Activated CD4-positive, alpha-beta T cell treated with anti-CD3 and anti-CD28 coated beads for 36 hours (primary cell): ENCODE data around the gene CBFA2T3. TPM values are rescaled to one million over a fixed set of nuclear protein-coding genes. Genes with fewer than 3 reads are reported as not detected.
A peak's percentile ranks its signal among the peaks of the same experiment; 100 is the strongest.

Experiments used
- ATAC-seq: fragments of 200-7000 bp; cut with Tn5 transposase; one replicate; pipeline ENCODE4 v1.10.0; 2021; ENCODE audit warnings: mild to moderate bottlenecking, moderate library complexity
- CTCF ChIA-PET: fragments of 350-600 bp; sonication (Branson Sonifier 250); formaldehyde crosslinking; loops from one replicate; lab custom pipeline; 2021; ENCODE audit warnings: antibody characterized with exemption; lab: Charles Lee
- POLR2A ChIA-PET: fragments of 350-600 bp; sonication (Branson Sonifier 250); formaldehyde crosslinking; loops from one replicate; lab custom pipeline; 2021; ENCODE audit warnings: antibody characterized with exemption, inconsistent platforms; lab: Charles Lee
- DNase-seq: peaks from one replicate; pipeline ENCODE4 v3.0.0-alpha.2; 2020
- H3K27ac Mint-ChIP-seq: one replicate; pipeline ENCODE4 v1.8.0; 2021; ENCODE audit warnings: mixed read lengths
- H3K27me3 Mint-ChIP-seq: one replicate; pipeline ENCODE4 v1.8.0; 2021; ENCODE audit warnings: mixed read lengths
- H3K36me3 Mint-ChIP-seq: one replicate; pipeline ENCODE4 v1.8.0; 2021; ENCODE audit warnings: low read depth, mixed read lengths
- H3K4me1 Mint-ChIP-seq: one replicate; pipeline ENCODE4 v1.8.0; 2021; ENCODE audit warnings: mixed read lengths
- H3K4me3 Mint-ChIP-seq: one replicate; pipeline ENCODE4 v1.8.0; 2021; ENCODE audit warnings: mild to moderate bottlenecking, moderate library complexity, mixed read lengths
- H3K9me3 Mint-ChIP-seq: one replicate; pipeline ENCODE4 v1.8.0; 2021; ENCODE audit warnings: low read depth, mixed read lengths
- intact Hi-C, 2 experiments: fragments of 100-400 bp; cut with DNase I in 1 of 2; cut with micrococcal nuclease in 1 of 2; formaldehyde crosslinking; loops; one replicate each; pipeline versions ENCODE4 v1.14.2 to v1.15.1; 2022 to 2024; cut with DNase I, micrococcal nuclease
- total RNA-seq, 2 experiments: library from RNA; stranded (reverse); gene quantifications; one replicate each; pipeline ENCODE4 v1.2.3, GENCODE V29; 2021

Gene CBFA2T3
- total RNA-seq, 2 experiments from 2014 or later, result 0.30 to 0.34 TPM

GRCh38 chr16:88945473-88945872, 31.5 kb downstream of the CBFA2T3 start:
- no peak for DNase-seq
- H3K4me3 Mint-ChIP-seq, result no peak overlapping the region
- CTCF ChIA-PET, result no interaction called here
- H3K4me1 Mint-ChIP-seq, result no peaks in the 10 kb centered on the region
- no peak for ATAC-seq
- peaks cover 8% of the 10 kb centered on the region for H3K27me3 Mint-ChIP-seq
- H3K9me3 Mint-ChIP-seq, result no peaks in the 10 kb centered on the region
- H3K36me3 Mint-ChIP-seq, result no peaks in the 10 kb centered on the region
- no peak overlapping the region for H3K27ac Mint-ChIP-seq
- POLR2A ChIA-PET, result no interaction called here
- intact Hi-C loops, result no loop called here

GRCh38 chr16:88943741-88944140, 33.3 kb downstream of the CBFA2T3 start:
- intact Hi-C loops, result loop anchor here (2.0 to 5.0 kb wide), 4 partner anchors 131 to 273 kb away; partner anchors contain the start of genes APRT (in 1 of the 2) and ZNF778 (in 1 of the 2)
- ATAC-seq, result no peak

GRCh38 chr16:88943131-88943664, 33.8 kb downstream of the CBFA2T3 start:
- no peaks in the 10 kb centered on the region for H3K36me3 Mint-ChIP-seq
- intact Hi-C loops, result loop anchor here (2.0 to 5.0 kb wide), 4 partner anchors 131 to 274 kb away; partner anchors contain the start of genes APRT (in 1 of the 2) and ZNF778 (in 1 of the 2)
- DNase-seq (no peak), ATAC-seq (no peak)
- no peak overlapping the region for H3K4me3 Mint-ChIP-seq
- peaks cover 15% of the 10 kb centered on the region for H3K27me3 Mint-ChIP-seq
- H3K27ac Mint-ChIP-seq, result no peak overlapping the region
- H3K4me1 Mint-ChIP-seq, result no peaks in the 10 kb centered on the region
- H3K9me3 Mint-ChIP-seq, result no peaks in the 10 kb centered on the region
- ChIA-PET CTCF (interaction anchor here (0.7 to 2.1 kb wide), 4 partner anchors 62 to 938 kb away, joined by 3 to 9 read pairs (median 3); no protein-coding TSS in a partner anchor), POLR2A (no interaction called here)

More at GRCh38 chr16:88943741-88944140, 33.3 kb downstream of the CBFA2T3 start:
- CTCF ChIA-PET, result interaction anchor here (0.7 to 2.1 kb wide), 3 partner anchors 172 to 939 kb away, joined by 3 to 9 read pairs (median 4); no protein-coding TSS in a partner anchor
- Mint-ChIP-seq H3K27ac (no peak overlapping the region), H3K36me3 (no peaks in the 10 kb centered on the region), H3K4me3 (no peak overlapping the region), H3K4me1 (no peaks in the 10 kb centered on the region), H3K27me3 (peaks cover 15% of the 10 kb centered on the region), H3K9me3 (no peaks in the 10 kb centered on the region)
- POLR2A ChIA-PET, result no interaction called here
- DNase-seq, result no peak

- DNase-seq (peak; percentile 79), ATAC-seq (peak; percentile 86)
- ChIA-PET POLR2A (no interaction called here), CTCF (interaction anchor here (0.6 to 2.1 kb wide), 4 partner anchors 10 to 379 kb away, joined by 3 to 9 read pairs (median 4); no protein-coding TSS in a partner anchor)
- no peak overlapping the region for H3K4me3 Mint-ChIP-seq
- H3K27me3 Mint-ChIP-seq, result peaks cover 18% of the 10 kb centered on the region
- H3K4me1 Mint-ChIP-seq, result no peaks in the 10 kb centered on the region
- no peaks in the 10 kb centered on the region for H3K9me3 Mint-ChIP-seq
- intact Hi-C loops, result loop anchor here (1.0 to 5.0 kb wide), 7 partner anchors 130 to 275 kb away; partner anchors contain the start of genes APRT (in 1 of the 2) and ZNF778 (in 1 of the 2)
- no peak overlapping the region for H3K27ac Mint-ChIP-seq
- no peaks in the 10 kb centered on the region for H3K36me3 Mint-ChIP-seq
Measured at GRCh38 chr16:88941913-88942909, 34.8 kb downstream of the CBFA2T3 start.

GRCh38 chr16:88940862-88941817, 35.9 kb downstream of the CBFA2T3 start:
- H3K4me3 Mint-ChIP-seq, result no peak overlapping the region
- peak; percentile 39 for DNase-seq
- no peaks in the 10 kb centered on the region for H3K9me3 Mint-ChIP-seq
- peaks cover 25% of the 10 kb centered on the region for H3K27me3 Mint-ChIP-seq
- POLR2A ChIA-PET, result no interaction called here
- H3K36me3 Mint-ChIP-seq, result no peaks in the 10 kb centered on the region
- intact Hi-C loops, result loop anchor here (2.0 to 5.0 kb wide), 3 partner anchors 129 to 174 kb away; partner anchors contain the start of gene APRT (in 1 of the 2)
- H3K4me1 Mint-ChIP-seq, result peaks cover 3% of the 10 kb centered on the region
- ATAC-seq, result peak; percentile 20
- no peak overlapping the region for H3K27ac Mint-ChIP-seq
- CTCF ChIA-PET, result interaction anchor here (1.7 kb wide), 1 partner anchor 226 kb away, joined by 4 read pairs; no protein-coding TSS in a partner anchor

- intact Hi-C loops, result loop anchor here (2.0 to 5.0 kb wide), 3 partner anchors 128 to 175 kb away; partner anchors contain the start of gene APRT (in 1 of the 2)
- ATAC-seq (no peak), DNase-seq (peak; percentile 38)
- Mint-ChIP-seq H3K27me3 (peaks cover 25% of the 10 kb centered on the region), H3K27ac (no peak overlapping the region), H3K36me3 (no peaks in the 10 kb centered on the region), H3K9me3 (no peaks in the 10 kb centered on the region), H3K4me3 (no peak overlapping the region), H3K4me1 (peaks cover 5% of the 10 kb centered on the region)
- ChIA-PET POLR2A (no interaction called here), CTCF (interaction anchor here (1.7 kb wide), 1 partner anchor 227 kb away, joined by 4 read pairs; no protein-coding TSS in a partner anchor)
Measured at GRCh38 chr16:88939972-88940861, 36.8 kb downstream of the CBFA2T3 start.

GRCh38 chr16:88939245-88939971, 37.6 kb downstream of the CBFA2T3 start:
- intact Hi-C loops, result no loop called here
- ATAC-seq (no peak), DNase-seq (no peak)
- ChIA-PET POLR2A (no interaction called here), CTCF (interaction anchor here (0.8 kb wide), 1 partner anchor 16 kb away, joined by 3 read pairs; no protein-coding TSS in a partner anchor)
- Mint-ChIP-seq H3K36me3 (no peaks in the 10 kb centered on the region), H3K27ac (no peak overlapping the region), H3K4me3 (no peak overlapping the region), H3K27me3 (peaks cover 22% of the 10 kb centered on the region), H3K9me3 (no peaks in the 10 kb centered on the region), H3K4me1 (peaks cover 5% of the 10 kb centered on the region)

- CTCF ChIA-PET, result interaction anchor here (0.8 kb wide), 1 partner anchor 15 kb away, joined by 3 read pairs; no protein-coding TSS in a partner anchor
- ATAC-seq (no peak), DNase-seq (peak; percentile 17)
- Mint-ChIP-seq H3K27me3 (peaks cover 22% of the 10 kb centered on the region), H3K27ac (no peak overlapping the region), H3K4me3 (no peak overlapping the region), H3K4me1 (peaks cover 5% of the 10 kb centered on the region), H3K9me3 (no peaks in the 10 kb centered on the region), H3K36me3 (no peaks in the 10 kb centered on the region)
- intact Hi-C loops, result no loop called here
- POLR2A ChIA-PET, result no interaction called here
Measured at GRCh38 chr16:88938777-88939244, 38.2 kb downstream of the CBFA2T3 start.

- CTCF ChIA-PET, result no interaction called here
- intact Hi-C loops, result no loop called here
- H3K9me3 Mint-ChIP-seq, result no peaks in the 10 kb centered on the region
- POLR2A ChIA-PET, result interaction anchor here (0.5 kb wide), 1 partner anchor 899 kb away, joined by 5 read pairs; no protein-coding TSS in a partner anchor
- H3K4me3 Mint-ChIP-seq, result no peak overlapping the region
- H3K36me3 Mint-ChIP-seq, result no peaks in the 10 kb centered on the region
- no peak overlapping the region for H3K27ac Mint-ChIP-seq
- no peak for ATAC-seq
- no peak for DNase-seq
- peaks cover 5% of the 10 kb centered on the region for H3K4me1 Mint-ChIP-seq
- peaks cover 18% of the 10 kb centered on the region for H3K27me3 Mint-ChIP-seq
Measured at GRCh38 chr16:88938119-88938776, 38.8 kb downstream of the CBFA2T3 start.
